ENCODE data around the gene TBC1D9. TPM values are rescaled to one million over a fixed set of nuclear protein-coding genes. Genes with fewer than 3 reads are reported as not detected.

TBC1D9 gene
- total RNA-seq, 3 donors from 2014 or later: 0.18 to 0.27 (median 0.18) TPM

DNA sequence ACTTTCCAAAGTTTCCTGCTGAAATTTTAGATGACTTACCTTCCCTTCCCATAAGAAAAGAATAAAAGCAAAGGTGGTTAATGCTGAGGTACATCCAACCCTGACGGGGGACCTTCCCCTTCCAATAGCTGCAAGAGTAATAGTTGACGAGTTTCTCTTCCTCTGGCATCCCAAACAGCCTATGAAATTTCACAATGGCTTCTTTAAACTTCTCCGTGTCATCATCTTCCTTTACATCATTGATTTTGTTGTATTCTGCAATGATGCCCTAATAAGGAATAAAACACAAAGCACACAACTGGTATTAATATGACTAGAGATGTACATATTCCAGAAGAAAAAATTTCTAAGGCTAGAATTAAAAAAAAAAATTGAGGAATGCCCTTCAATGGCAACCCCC is 76.6 kb downstream of the TBC1D9 start:
- Mint-ChIP-seq H3K36me3 (ENCODE audit: insufficient read depth) (no peaks in the 10 kb centered on the region), H3K27me3 (ENCODE audit: low read depth) (peaks cover 14% of the 10 kb centered on the region), H3K4me1 (ENCODE audit: low read depth) (peaks cover 2% of the 10 kb centered on the region), H3K4me3 (no peak overlapping the region), H3K9me3 (no peaks in the 10 kb centered on the region)
- ATAC-seq (no peak), DNase-seq (no peak)

GRCh38 chr4:140675599-140676231 is 80.5 kb downstream of the TBC1D9 start:
- H3K27me3 Mint-ChIP-seq (ENCODE audit: low read depth): peaks cover 4% of the 10 kb centered on the region
- ATAC-seq (no peak), DNase-seq (no peak)
- H3K36me3 Mint-ChIP-seq (ENCODE audit: insufficient read depth): no peaks in the 10 kb centered on the region
- no peak overlapping the region for H3K4me3 Mint-ChIP-seq
- no peaks in the 10 kb centered on the region for H3K9me3 Mint-ChIP-seq
- peaks cover 2% of the 10 kb centered on the region for H3K4me1 Mint-ChIP-seq (ENCODE audit: low read depth)

DNA sequence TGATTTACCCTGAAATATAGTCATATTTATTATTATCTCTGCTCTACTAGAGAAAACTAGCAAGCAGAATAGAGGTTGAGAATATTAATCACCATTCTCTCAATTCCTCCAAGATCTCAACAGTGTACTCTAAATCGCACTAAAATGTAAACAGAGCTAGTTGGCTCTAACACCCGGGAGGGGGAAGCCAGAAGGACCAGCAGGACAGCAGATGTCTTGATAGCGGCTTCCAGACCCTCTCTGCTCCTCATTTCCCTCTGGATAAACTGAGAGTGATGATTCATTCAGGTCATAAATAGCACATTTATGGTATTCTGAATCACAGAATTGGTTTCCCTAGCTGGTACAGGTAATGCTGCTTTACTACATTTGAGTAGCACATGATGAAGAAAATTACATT is 82.5 kb downstream of the TBC1D9 start:
- ATAC-seq (no peak), DNase-seq (no peak)
- Mint-ChIP-seq H3K9me3 (no peaks in the 10 kb centered on the region), H3K36me3 (ENCODE audit: insufficient read depth) (no peaks in the 10 kb centered on the region), H3K27me3 (ENCODE audit: low read depth) (peaks cover 2% of the 10 kb centered on the region), H3K4me1 (ENCODE audit: low read depth) (peaks cover 2% of the 10 kb centered on the region), H3K4me3 (no peak overlapping the region)

GRCh38 chr4:140672416-140672815 is 83.8 kb downstream of the TBC1D9 start:
- Mint-ChIP-seq H3K36me3 (ENCODE audit: insufficient read depth) (no peaks in the 10 kb centered on the region), H3K9me3 (no peaks in the 10 kb centered on the region), H3K4me1 (ENCODE audit: low read depth) (peaks cover 2% of the 10 kb centered on the region), H3K4me3 (no peak overlapping the region), H3K27me3 (ENCODE audit: low read depth) (no peaks in the 10 kb centered on the region)
- DNase-seq (no peak), ATAC-seq (no peak)

DNA sequence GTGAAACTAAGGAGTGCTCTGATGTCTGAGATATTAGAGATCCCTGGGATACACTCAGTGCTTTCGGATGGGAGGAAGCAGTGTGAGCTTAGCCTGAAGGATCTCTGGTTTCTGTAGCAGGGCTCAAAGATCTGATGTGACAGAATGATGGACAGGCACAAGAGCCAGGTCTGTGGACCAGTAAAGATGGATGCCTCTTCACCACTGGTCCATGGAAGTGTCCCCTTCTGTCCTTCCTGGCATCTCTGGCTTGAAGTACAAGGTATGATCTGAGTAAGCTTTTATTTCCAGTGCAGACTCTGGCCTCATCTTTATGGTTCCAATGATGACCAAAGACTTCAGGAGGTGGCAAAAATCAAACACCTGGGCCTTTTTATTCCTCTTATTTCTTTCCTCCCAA is 88.1 kb downstream of the TBC1D9 start:
- no peaks in the 10 kb centered on the region for H3K9me3 Mint-ChIP-seq
- no peak overlapping the region for H3K4me3 Mint-ChIP-seq
- H3K27me3 Mint-ChIP-seq (ENCODE audit: low read depth): no peaks in the 10 kb centered on the region
- ATAC-seq (no peak), DNase-seq (no peak)
- no peaks in the 10 kb centered on the region for H3K4me1 Mint-ChIP-seq (ENCODE audit: low read depth)
- H3K36me3 Mint-ChIP-seq (ENCODE audit: insufficient read depth): no peaks in the 10 kb centered on the region

- Mint-ChIP-seq H3K4me1 (ENCODE audit: low read depth) (no peaks in the 10 kb centered on the region), H3K4me3 (no peak overlapping the region), H3K27me3 (ENCODE audit: low read depth) (no peaks in the 10 kb centered on the region), H3K36me3 (ENCODE audit: insufficient read depth) (no peaks in the 10 kb centered on the region), H3K9me3 (no peaks in the 10 kb centered on the region)
- ATAC-seq (no peak), DNase-seq (no peak)
These were observed 89.1 kb downstream of the TBC1D9 start for GRCh38 chr4:140666889-140667614.

- peaks cover 7% of the 10 kb centered on the region for H3K27me3 Mint-ChIP-seq (ENCODE audit: low read depth)
- no peaks in the 10 kb centered on the region for H3K36me3 Mint-ChIP-seq (ENCODE audit: insufficient read depth)
- DNase-seq: no peak
- H3K4me1 Mint-ChIP-seq (ENCODE audit: low read depth): no peaks in the 10 kb centered on the region
- H3K4me3 Mint-ChIP-seq: no peak overlapping the region
- H3K9me3 Mint-ChIP-seq: no peaks in the 10 kb centered on the region
- no peak for ATAC-seq
These were observed 93.9 kb downstream of the TBC1D9 start for GRCh38 chr4:140662082-140662869.

GRCh38 chr4:140661550-140661949 is 94.6 kb downstream of the TBC1D9 start:
- H3K4me1 Mint-ChIP-seq (ENCODE audit: low read depth): no peaks in the 10 kb centered on the region
- H3K4me3 Mint-ChIP-seq: no peak overlapping the region
- ATAC-seq (no peak), DNase-seq (no peak)
- peaks cover 7% of the 10 kb centered on the region for H3K27me3 Mint-ChIP-seq (ENCODE audit: low read depth)
- no peaks in the 10 kb centered on the region for H3K9me3 Mint-ChIP-seq
- no peaks in the 10 kb centered on the region for H3K36me3 Mint-ChIP-seq (ENCODE audit: insufficient read depth)

GRCh38 chr4:140659943-140660700 is 96.1 kb downstream of the TBC1D9 start:
- no peak for ATAC-seq
- Mint-ChIP-seq H3K9me3 (no peaks in the 10 kb centered on the region), H3K4me1 (ENCODE audit: low read depth) (no peaks in the 10 kb centered on the region), H3K36me3 (ENCODE audit: insufficient read depth) (no peaks in the 10 kb centered on the region), H3K4me3 (no peak overlapping the region), H3K27me3 (ENCODE audit: low read depth) (peaks cover 7% of the 10 kb centered on the region)
- no peak for DNase-seq

GRCh38 chr4:140654495-140654814 is 101.7 kb downstream of the TBC1D9 start:
- peaks cover 21% of the 10 kb centered on the region for H3K27me3 Mint-ChIP-seq (ENCODE audit: low read depth)
- H3K36me3 Mint-ChIP-seq (ENCODE audit: insufficient read depth): no peaks in the 10 kb centered on the region
- H3K4me3 Mint-ChIP-seq: no peak overlapping the region
- H3K9me3 Mint-ChIP-seq: no peaks in the 10 kb centered on the region
- DNase-seq: no peak
- no peak for ATAC-seq
- no peaks in the 10 kb centered on the region for H3K4me1 Mint-ChIP-seq (ENCODE audit: low read depth)

DNA sequence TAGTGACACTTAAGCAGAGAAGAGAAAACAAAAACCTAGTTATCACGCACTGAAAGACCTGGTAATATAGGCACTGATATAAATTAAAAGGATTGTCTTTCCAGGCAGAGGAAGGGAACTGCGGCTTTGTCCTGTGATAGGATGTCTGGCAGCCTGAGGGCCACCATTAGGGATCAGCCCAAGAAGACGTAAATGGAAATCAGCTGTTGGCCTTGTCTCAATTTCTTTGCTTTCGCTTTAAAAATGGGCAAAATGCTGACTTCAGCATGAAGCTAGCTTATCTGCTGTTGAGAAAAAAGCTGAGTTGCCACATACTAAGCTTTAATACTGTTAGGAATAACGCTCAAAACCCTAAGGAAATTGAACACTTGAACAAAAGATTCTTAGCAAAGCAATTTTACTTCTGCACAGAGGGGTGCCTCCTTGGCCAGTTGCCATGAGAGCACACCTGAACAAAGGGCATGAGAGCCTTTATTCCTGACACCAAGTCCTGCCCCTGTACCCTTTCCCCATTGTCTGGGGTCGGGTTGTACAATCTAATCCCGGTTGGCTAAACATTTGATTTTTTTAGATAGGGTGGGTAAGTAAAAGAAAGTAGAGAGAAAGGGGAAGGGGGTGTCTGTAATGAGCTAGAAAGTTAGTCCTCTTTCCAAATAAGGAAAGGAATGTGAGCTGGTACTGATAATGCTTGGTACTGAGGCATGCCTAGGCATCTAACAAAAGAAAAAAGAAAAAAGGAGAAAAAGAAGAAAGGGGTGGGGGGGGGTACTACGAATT is 102.3 kb downstream of the TBC1D9 start:
- Mint-ChIP-seq H3K9me3 (no peaks in the 10 kb centered on the region), H3K27me3 (ENCODE audit: low read depth) (peaks cover 21% of the 10 kb centered on the region), H3K4me3 (no peak overlapping the region), H3K4me1 (ENCODE audit: low read depth) (no peaks in the 10 kb centered on the region), H3K36me3 (ENCODE audit: insufficient read depth) (no peaks in the 10 kb centered on the region)
- ATAC-seq: no peak
- DNase-seq: no peak

- Mint-ChIP-seq H3K4me3 (no peak overlapping the region), H3K36me3 (ENCODE audit: insufficient read depth) (no peaks in the 10 kb centered on the region), H3K9me3 (no peaks in the 10 kb centered on the region)
These were observed 103.6 kb downstream of the TBC1D9 start for GRCh38 chr4:140652601-140653000.

DNA sequence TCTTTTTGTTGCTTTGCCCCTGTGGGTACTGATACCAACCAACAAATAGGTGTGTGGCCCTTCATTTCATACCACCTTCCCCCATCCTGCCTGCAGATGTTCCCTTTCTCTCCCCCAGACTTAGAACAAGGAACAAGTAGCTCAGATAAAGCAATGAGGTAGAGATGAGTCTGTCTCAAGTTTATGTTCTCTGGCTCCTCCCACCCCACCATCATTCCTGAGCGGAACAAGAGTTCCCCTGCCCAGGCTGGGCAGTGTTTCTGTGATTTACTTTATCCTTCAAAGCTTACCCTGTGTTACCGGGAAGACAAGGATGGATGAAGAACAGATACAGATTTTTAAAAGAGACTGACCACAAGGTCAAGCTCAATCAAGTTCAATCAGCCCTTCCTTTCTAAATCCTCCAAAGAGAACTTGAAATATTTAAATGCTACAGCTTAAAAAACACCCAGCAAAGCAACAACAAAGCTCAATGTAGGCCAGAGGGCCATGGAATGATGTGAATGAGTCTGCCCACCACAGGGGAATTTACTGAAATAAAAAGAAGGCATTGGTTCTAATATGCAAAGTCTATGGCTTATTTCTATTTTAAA is 107.4 kb downstream of the TBC1D9 start:
- no peaks in the 10 kb centered on the region for H3K36me3 Mint-ChIP-seq (ENCODE audit: insufficient read depth)
- no peaks in the 10 kb centered on the region for H3K4me1 Mint-ChIP-seq (ENCODE audit: low read depth)
- DNase-seq: no peak
- H3K27me3 Mint-ChIP-seq (ENCODE audit: low read depth): peaks cover 22% of the 10 kb centered on the region
- no peak for ATAC-seq
- H3K9me3 Mint-ChIP-seq: no peaks in the 10 kb centered on the region
- no peak overlapping the region for H3K4me3 Mint-ChIP-seq

More at GRCh38 chr4:140652601-140653000, 103.6 kb downstream of the TBC1D9 start:
- peaks cover 25% of the 10 kb centered on the region for H3K27me3 Mint-ChIP-seq (ENCODE audit: low read depth)
- DNase-seq (no peak), ATAC-seq (no peak)
- no peaks in the 10 kb centered on the region for H3K4me1 Mint-ChIP-seq (ENCODE audit: low read depth)

Measured in activated T-cell treated with anti-CD3 and anti-CD28 coated beads, Interleukin-2, amount 50 U/mL, for 4 hours (primary cell).